Keratinocyte (primary cell): ENCODE measurements around the gene PGS1. TPM values are rescaled to one million over a fixed set of nuclear protein-coding genes. Genes with fewer than 3 reads are reported as not detected.

Experiments
- DNase-seq: peaks from one replicate; pipeline ENCODE4 v3.0.0-alpha.2; 2011; ENCODE audit warnings: low read depth, missing footprints, low spot score
- FAIRE-seq: peaks from 2 replicates; lab custom pipeline; 2011; peaks lifted over from hg19 to GRCh38; lab: Jason Lieb, UNC
- H2AFZ ChIP-seq: 2 replicates; pipeline ENCODE4 v1.6.0; 2012; ENCODE audit warnings: low read length, control low read depth, inconsistent platforms; ENCODE audit not compliant: control insufficient read depth
- H3K27ac ChIP-seq: 2 replicates; pipeline ENCODE4 v1.5.1; 2011; ENCODE audit warnings: low read length; ENCODE audit not compliant: control insufficient read depth, insufficient read depth
- H3K27me3 ChIP-seq: 3 replicates; pipeline ENCODE4 v1.6.0; 2011; ENCODE audit warnings: low read length; ENCODE audit not compliant: control insufficient read depth, insufficient read depth; ENCODE audit errors: extremely low read depth
- H3K36me3 ChIP-seq, 2 experiments: 2 replicates in 1 of 2; 3 replicates in 1 of 2; pipeline ENCODE4 v1.5.1; 2011; ENCODE audit warnings: low read length in 2 of 2, mild to moderate bottlenecking in 1 of 2; ENCODE audit not compliant: control insufficient read depth in 2 of 2, insufficient read depth in 2 of 2; ENCODE audit errors: extremely low read depth in 1 of 2
- H3K4me1 ChIP-seq: 3 replicates; pipeline ENCODE4 v1.5.1; 2011; ENCODE audit warnings: low read length; ENCODE audit not compliant: control insufficient read depth, insufficient read depth; ENCODE audit errors: extremely low read depth
- H3K4me2 ChIP-seq: 3 replicates; pipeline ENCODE4 v1.6.0; 2011; ENCODE audit warnings: low read depth, low read length; ENCODE audit not compliant: control insufficient read depth, insufficient read depth; ENCODE audit errors: extremely low read depth
- H3K4me3 ChIP-seq, 3 experiments: fragments of 200-600 bp in 1 of 3; sonication (generic) in 1 of 3; 2 replicates in 2 of 3; 3 replicates in 1 of 3; pipeline ENCODE4 v1.5.1; 2011 to 2016; ENCODE audit warnings: low read length in 3 of 3, mild to moderate bottlenecking in 3 of 3, control low read depth in 2 of 3, inconsistent platforms in 1 of 3, low read depth in 1 of 3, mixed read lengths in 1 of 3, mixed run types in 1 of 3, moderate library complexity in 1 of 3; ENCODE audit not compliant: control insufficient read depth in 2 of 3, insufficient read depth in 2 of 3; ENCODE audit errors: extremely low read depth in 1 of 3
- H3K79me2 ChIP-seq: 2 replicates; pipeline ENCODE4 v1.6.0; 2012; ENCODE audit warnings: low read length; ENCODE audit not compliant: control insufficient read depth, insufficient read depth
- H3K9ac ChIP-seq: 3 replicates; pipeline ENCODE4 v1.6.0; 2011; ENCODE audit warnings: low read length; ENCODE audit not compliant: control insufficient read depth, insufficient read depth; ENCODE audit errors: extremely low read depth
- H3K9me1 ChIP-seq: 3 replicates; pipeline ENCODE4 v1.6.0; 2011; ENCODE audit warnings: low read length; ENCODE audit not compliant: control insufficient read depth, insufficient read depth; ENCODE audit errors: extremely low read depth
- H3K9me3 ChIP-seq: 2 replicates; pipeline ENCODE4 v1.5.1; 2012; ENCODE audit warnings: low read depth, low read length; ENCODE audit not compliant: control insufficient read depth
- H4K20me1 ChIP-seq: 3 replicates; pipeline ENCODE4 v1.6.0; 2011; ENCODE audit warnings: low read length; ENCODE audit not compliant: control insufficient read depth, insufficient read depth; ENCODE audit errors: extremely low read depth
- CTCF ChIP-seq, 3 experiments: IDR thresholded peaks in 1 of 3; conservative IDR thresholded peaks in 1 of 3; optimal IDR thresholded peaks in 1 of 3; 2 replicates in 2 of 3; 3 replicates in 1 of 3; pipeline versions ENCODE3 to v1.5.1; 2011; ENCODE audit warnings: low read length in 3 of 3, mild to moderate bottlenecking in 3 of 3, moderate library complexity in 2 of 3, control low read depth in 1 of 3, inconsistent platforms in 1 of 3; ENCODE audit not compliant: insufficient read depth in 2 of 3; ENCODE audit errors: extremely low read depth in 1 of 3
- EZH2 ChIP-seq: IDR thresholded peaks from one replicate; pipeline ENCODE4 v1.6.1; 2012; ENCODE audit warnings: inconsistent platforms, mild to moderate bottlenecking, low read length, moderate library complexity
- dilution Hi-C: fragments of 300-500 bp; cut with MboI; formaldehyde crosslinking; loops from one replicate; pipeline ENCODE4 v1.7.0; 2020; ENCODE audit warnings: low sequenced_read_pairs; ENCODE audit not compliant: extremely low pct_ligation_motif_present
- polyA plus RNA-seq, 5 experiments: library from polyadenylated mRNA; depleted of rRNA in 3 of 5; stranded (reverse) in 3 of 5; stranded (forward) in 1 of 5; unstranded in 1 of 5; fragments of >200 nt; gene quantifications; 1 replicate in 1 of 5; 2 replicates in 3 of 5; 3 replicates in 1 of 5; pipeline versions ENCODE4 v1.2.1 to v1.2.3, GENCODE V29; 2011 to 2012; ENCODE audit warnings: missing spikeins in 2 of 5, low read depth in 1 of 5, low replicate concordance in 1 of 5

PGS1 gene
- polyA plus RNA-seq, 1 donor (not counting 4 experiments of a cell fraction or from before 2014, with no cell fraction given) = 19.6 TPM

GRCh38 chr17:78380370-78380769, 1.9 kb downstream of the PGS1 start:
- Histone ChIP-seq H2AFZ (no peak overlapping the region), H3K79me2 (peaks cover 59% of the 10 kb centered on the region), H3K4me2 (no peak overlapping the region), H3K36me3 (peaks cover 2 to 5% of the 10 kb centered on the region in 2 experiments), H3K4me3 (no peak overlapping the region), H4K20me1 (peaks cover 8% of the 10 kb centered on the region), H3K9me1 (peaks cover 7% of the 10 kb centered on the region), H3K9me3 (no peaks in the 10 kb centered on the region), H3K27ac (peak overlapping the region; percentile 22), H3K9ac (no peak overlapping the region), H3K4me1 (peaks cover 49% of the 10 kb centered on the region), H3K27me3 (no peaks in the 10 kb centered on the region)
- TF ChIP-seq EZH2 (no peak), CTCF (optimal IDR thresholded peaks at IDR 0.05 in 1 of 3, IDR thresholded peaks at IDR 0.05 in 1 of 3, conservative IDR thresholded peaks at IDR 0.05 in 1 of 3; ENCODE audit: extremely low read depth in 1 of 3, insufficient read depth in 2 of 3, low read length in 3 of 3) (no peak)
- DNase-seq = no peak
- FAIRE-seq = no peak
- dilution Hi-C loops = no loop called here

- H3K27ac ChIP-seq = no peak overlapping the region
- peaks cover 72% of the 10 kb centered on the region for H3K79me2 ChIP-seq
- H3K9me1 ChIP-seq = peaks cover 9% of the 10 kb centered on the region
- FAIRE-seq (no peak), DNase-seq (no peak)
- dilution Hi-C loops = no loop called here
- H3K36me3 ChIP-seq = peaks cover 5 to 6% of the 10 kb centered on the region in 2 experiments
- no peak overlapping the region for H3K9ac ChIP-seq
- TF ChIP-seq EZH2 (no peak), CTCF (optimal IDR thresholded peaks at IDR 0.05 in 1 of 3, IDR thresholded peaks at IDR 0.05 in 1 of 3, conservative IDR thresholded peaks at IDR 0.05 in 1 of 3; ENCODE audit: extremely low read depth in 1 of 3, insufficient read depth in 2 of 3, low read length in 3 of 3) (no peak)
- peak overlapping the region; percentile 23 for H3K4me2 ChIP-seq
- no peak overlapping the region for H2AFZ ChIP-seq
- H3K4me1 ChIP-seq = peaks cover 48% of the 10 kb centered on the region
- no peak overlapping the region for H3K4me3 ChIP-seq
- no peaks in the 10 kb centered on the region for H3K27me3 ChIP-seq
- no peaks in the 10 kb centered on the region for H3K9me3 ChIP-seq
- peaks cover 12% of the 10 kb centered on the region for H4K20me1 ChIP-seq
Observed at GRCh38 chr17:78381601-78382232, 3.3 kb downstream of the PGS1 start.
